Fibroblast of the conjunctiva (primary cell): Measurements from ENCODE around the gene MPPE1.
A peak's percentile ranks its signal among the peaks of the same experiment; 100 is the strongest.
"Not testable (repeated sequence)": the region's sequence is repeated elsewhere in the genome, so short reads cannot be mapped to it uniquely, and the experiment has no call there.

ENCODE experiments used
- DNase-seq: peaks from one replicate; pipeline ENCODE4 v3.0.0-alpha.2; 2010; ENCODE audit warnings: low read depth

MPPE1 gene

DNA sequence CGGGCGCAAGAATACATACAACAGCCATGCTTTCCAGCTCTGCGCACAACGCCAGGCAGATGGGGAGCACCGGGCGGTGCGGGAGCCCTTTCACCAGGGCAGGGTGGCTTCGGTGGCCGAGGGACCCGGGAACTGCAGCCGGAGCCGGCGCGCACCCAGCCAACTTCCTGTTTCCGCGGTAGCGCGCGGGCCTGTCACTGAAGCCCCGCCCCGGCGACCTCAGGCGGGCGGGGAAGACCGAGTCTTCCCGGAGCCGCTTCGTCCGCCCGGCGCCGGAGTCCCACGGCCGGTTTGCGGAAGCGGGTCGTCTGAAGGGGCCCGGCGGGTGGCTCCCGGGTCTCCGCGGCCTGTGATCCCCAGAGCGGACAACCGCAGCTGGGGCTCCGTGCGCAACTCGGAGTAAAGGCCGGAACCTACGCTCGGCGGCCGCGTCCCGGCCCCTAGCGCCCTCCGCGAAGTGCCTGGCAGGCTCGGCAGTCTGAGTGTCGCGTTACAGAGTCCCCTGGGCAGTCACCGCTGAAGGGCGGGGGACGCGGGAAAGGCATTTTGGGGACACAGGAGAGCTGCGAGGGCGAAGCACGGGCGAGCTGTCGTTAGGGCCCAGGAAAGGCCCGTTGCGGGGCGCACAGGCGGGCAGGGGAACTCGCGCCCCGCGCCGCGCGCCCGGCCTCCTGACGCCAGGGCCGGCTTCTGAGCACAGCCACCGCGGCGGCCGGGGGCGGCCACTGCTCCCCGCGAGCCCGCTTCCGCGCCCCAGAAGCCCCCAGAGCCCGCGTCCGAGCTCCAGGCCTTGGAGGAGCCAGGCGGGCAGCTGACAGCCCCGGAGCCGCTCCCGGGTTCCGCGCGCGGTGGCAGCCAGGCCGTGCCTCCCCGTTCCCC is at the start of gene MPPE1:
TSS of gene MPPE1 (minus strand) at position 136 of the 879 bp plus-strand sequence. CDS start 11,053 bp downstream, outside the sequence.
- peak; percentile 64 for DNase-seq

DNA sequence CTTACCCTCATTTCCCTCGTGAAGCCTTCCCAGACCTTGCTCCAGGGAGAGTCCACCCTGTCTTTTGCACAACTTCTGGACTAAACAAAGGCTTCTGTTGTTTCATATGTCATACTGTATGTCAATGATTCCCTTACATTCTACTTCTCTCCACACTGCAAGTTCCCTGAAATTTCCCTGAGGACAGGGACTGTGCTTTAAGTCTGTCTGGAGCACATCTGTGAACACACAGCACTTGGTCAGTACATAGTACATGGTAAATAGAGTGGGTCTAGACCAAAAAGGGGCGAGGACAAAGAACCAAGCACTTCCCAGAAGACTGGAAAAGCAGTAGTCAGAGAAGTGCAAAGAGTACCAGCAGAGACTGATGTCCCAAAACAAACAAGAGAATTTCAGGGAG is 49.5 kb upstream of the MPPE1 start:
- no peak for DNase-seq

- no peak for DNase-seq
Observed at GRCh38 chr18:11956371-11957308, 48.5 kb upstream of the MPPE1 start.

GRCh38 chr18:11955239-11956029 is 47.3 kb upstream of the MPPE1 start:
- peak; percentile 89 for DNase-seq

GRCh38 chr18:11953113-11953512 is 45.0 kb upstream of the MPPE1 start:
- no peak for DNase-seq

GRCh38 chr18:11951390-11951851 is 43.3 kb upstream of the MPPE1 start:
- DNase-seq = no peak

GRCh38 chr18:11950824-11951223 is 42.7 kb upstream of the MPPE1 start:
- DNase-seq = no peak

GRCh38 chr18:11948852-11949523 is 40.9 kb upstream of the MPPE1 start:
- no peak for DNase-seq

DNA sequence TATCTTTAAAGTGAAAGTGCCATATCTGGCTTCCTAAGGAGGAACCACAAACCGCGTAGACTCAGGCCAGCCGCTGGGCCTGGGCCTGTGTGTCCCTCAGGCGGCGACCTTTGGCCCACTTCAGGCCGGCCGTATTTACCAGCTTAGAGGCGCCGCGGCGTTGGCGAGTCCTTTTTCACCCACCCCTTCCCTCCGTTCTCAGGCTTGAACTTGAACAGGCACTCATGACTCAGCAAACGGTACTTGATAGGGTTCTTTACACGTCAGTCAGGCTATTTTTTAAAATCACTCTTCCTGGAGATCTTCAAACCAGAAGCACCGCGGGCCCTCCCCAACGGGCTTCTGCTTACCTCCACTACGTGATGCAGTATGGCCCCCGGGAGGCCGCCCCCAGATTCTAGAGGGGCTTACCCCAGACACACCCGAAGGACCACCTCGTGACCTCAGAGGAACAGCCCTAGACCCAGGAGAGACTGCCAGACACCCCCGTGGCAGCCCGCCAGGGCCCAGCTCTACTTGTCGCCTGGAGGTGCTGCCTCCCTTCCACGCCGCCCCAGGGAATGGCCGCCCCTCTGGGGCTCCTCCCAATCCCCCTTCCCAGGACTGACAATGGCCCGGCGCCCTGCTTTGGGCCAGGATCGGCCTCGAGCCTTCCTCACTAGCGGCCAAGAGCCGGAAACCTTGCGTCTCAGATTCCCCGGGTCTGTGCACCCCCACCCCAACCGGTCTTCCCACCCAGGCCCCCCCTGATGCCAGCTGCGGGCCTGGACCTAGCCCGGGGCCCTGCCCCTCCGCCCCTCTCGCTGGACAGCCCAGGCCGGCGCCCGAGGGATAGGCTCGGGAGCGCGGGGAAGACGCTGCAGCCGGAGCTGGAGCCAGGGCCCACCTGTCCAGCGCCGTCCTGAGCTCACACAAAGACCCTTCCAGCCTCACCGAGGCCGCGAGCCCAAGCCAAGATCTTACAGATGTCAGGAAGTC is 39.4 kb upstream of the MPPE1 start:
- DNase-seq = peak; percentile 96

GRCh38 chr18:11946756-11947155 is 38.6 kb upstream of the MPPE1 start:
- no peak for DNase-seq

- DNase-seq = not testable (repeated sequence)
Observed at GRCh38 chr18:11945834-11946659, 37.9 kb upstream of the MPPE1 start.

DNA sequence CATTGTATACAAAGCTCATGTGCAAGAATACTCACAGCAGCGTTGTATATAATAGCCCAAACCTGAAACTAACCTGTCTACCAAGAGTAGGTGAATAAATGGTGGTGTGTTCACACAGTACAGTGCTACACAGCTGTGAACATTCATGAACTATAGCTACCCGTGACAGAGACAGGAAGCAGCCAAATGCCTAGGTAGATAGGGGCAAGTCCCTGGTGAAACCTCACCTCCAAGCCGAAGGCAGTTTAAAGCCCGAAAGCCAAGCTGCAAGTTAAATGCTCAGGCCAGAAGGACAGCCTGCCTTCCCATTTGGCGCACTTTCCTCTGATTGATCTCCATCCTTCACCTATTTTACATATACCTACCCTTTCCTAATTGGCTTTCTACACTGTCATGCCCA is 36.7 kb upstream of the MPPE1 start:
- no peak for DNase-seq

DNA sequence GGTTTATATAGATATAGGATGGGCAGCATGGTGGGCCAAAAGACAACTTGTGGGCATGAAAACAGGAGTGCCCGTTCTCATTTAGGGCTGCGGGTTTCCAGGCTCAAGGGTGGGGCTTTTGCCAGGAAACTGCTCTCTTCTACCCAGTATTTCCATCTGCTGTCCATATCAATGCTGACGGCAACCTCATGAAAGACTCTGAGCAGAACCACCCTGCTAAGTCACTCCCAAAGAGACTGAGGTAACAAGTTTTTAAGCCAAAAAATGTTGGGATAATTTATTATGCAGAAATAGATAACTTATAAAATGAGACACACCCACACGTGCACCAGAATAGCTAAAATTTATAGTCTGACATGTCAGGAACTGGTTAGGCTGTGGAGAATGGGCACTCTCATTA is 36.1 kb upstream of the MPPE1 start:
- DNase-seq = no peak

DNA sequence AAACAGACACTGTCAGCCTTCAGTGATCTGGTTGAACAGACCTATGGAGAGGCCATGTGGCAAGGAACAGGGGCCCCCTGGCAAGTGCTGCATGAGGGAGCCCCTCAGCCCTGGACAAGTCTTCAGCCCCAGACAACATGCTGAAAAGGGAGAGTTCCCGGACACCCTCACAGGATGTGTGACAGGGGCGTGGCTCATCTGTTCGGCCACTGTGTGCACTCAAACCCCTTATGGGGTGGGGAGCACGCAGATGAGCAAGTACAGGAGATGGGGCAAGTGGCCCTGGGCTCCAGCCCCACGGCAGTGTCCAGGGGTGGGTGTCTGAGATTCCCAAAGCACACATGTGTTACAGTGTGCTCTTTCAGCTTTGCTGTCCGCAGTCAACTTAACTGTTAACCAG is 35.4 kb upstream of the MPPE1 start:
- DNase-seq = no peak

GRCh38 chr18:11940956-11941355 is 32.8 kb upstream of the MPPE1 start:
- DNase-seq = no peak

DNA sequence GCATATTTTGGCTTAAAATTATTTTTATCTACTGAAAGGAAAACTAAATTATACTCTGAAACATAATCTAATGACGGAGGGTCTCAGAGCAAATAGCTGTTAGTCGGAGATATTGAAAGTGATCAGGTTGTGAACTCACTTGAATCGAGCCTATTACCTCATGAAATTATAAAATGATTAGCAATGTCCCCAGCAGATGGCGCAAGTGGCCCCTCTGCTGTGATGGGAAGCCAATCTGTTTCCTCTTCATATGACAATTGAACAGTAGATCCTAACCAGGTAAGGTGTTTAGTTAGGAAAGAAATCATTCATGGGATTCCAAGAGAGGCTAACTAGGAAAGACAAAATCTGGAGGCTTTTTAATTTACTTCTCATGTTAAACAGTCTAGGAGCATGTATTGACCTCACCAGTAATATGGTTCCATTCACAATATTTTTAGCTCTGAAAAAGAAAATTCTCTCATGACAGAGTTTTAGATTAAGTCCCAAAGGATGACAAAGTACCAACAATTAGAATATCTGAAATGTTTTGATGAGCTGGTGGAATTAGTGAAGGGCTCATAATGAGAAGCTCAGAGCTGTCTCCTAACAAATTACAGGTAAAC is 29.9 kb upstream of the MPPE1 start:
- peak; percentile 51 for DNase-seq

DNA sequence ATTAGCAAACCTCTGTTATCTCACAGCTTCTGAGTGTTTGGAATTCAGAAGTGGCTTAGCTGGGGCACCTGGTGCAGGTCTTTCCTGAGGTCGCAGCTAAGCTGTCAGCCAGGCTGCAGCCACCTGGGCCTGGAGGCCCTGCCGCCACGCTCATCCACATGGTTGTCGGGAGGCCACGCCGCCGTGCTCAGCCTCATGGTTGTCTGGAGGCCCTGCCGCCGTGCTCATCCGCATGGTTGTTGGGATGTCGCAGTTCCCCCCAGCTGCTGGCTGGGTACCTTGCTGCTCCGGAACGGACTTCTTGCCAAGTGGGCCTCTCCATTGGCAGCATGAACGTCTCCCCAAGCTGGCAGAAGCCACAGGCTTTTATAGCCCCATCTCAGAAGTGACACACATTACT is 24.3 kb upstream of the MPPE1 start:
- DNase-seq = no peak

- no peak for DNase-seq
Observed at GRCh38 chr18:11927497-11927896, 19.4 kb upstream of the MPPE1 start.
